HepG2 (cell line): ENCODE data around the gene TGM1. TPM values are rescaled to one million over a fixed set of nuclear protein-coding genes. Genes with fewer than 3 reads are reported as not detected.

ENCODE experiments used
- CREM ChIP-seq, 2 experiments: sonication (generic) in 1 of 2; formaldehyde crosslinking in 1 of 2; IDR thresholded peaks; 2 replicates each; pipeline versions ENCODE4 v1.4.0 to v1.6.1; 2016 to 2020; ENCODE audit warnings: antibody characterized with exemption in 1 of 2, mild to moderate bottlenecking in 1 of 2, missing genetic modification reagents in 1 of 2
- FOSL1 ChIP-seq: sonication (generic); formaldehyde crosslinking; IDR thresholded peaks from 2 replicates; pipeline ENCODE4 v1.9.0; 2021; ENCODE audit warnings: missing genetic modification reagents, borderline replicate concordance
- HMGA1 ChIP-seq: sonication (generic); formaldehyde crosslinking; conservative IDR thresholded peaks from 2 replicates; pipeline ENCODE4 v1.4.0; 2020; ENCODE audit warnings: missing genetic modification reagents
- MLLT10 ChIP-seq: sonication (generic); formaldehyde crosslinking; IDR thresholded peaks from 2 replicates; pipeline ENCODE4 v1.4.0; 2020; ENCODE audit warnings: missing genetic modification reagents
- PCBP1 ChIP-seq: fragments of 200-400 bp; formaldehyde crosslinking; IDR thresholded peaks from 2 replicates; pipeline ENCODE4 v1.6.1; 2017; ENCODE audit warnings: mild to moderate bottlenecking, low read depth, low read length, borderline replicate concordance
- PHB2 ChIP-seq: fragments of 450-650 bp; IDR thresholded peaks from 2 replicates; pipeline ENCODE4 v1.6.1; 2018; ENCODE audit not compliant: partially characterized antibody
- TBP ChIP-seq: sonication (generic); formaldehyde crosslinking; IDR thresholded peaks from 2 replicates; pipeline ENCODE4 v1.5.0; 2020; ENCODE audit warnings: missing genetic modification reagents
- TCF7 ChIP-seq: sonication (generic); IDR thresholded peaks from 2 replicates; pipeline ENCODE4 v1.6.1; 2016; ENCODE audit warnings: antibody characterized with exemption, low read depth
- TEAD2 ChIP-seq: sonication (generic); formaldehyde crosslinking; IDR thresholded peaks from 2 replicates; pipeline ENCODE4 v1.9.0; 2021; ENCODE audit warnings: missing genetic modification reagents
- ZNF138 ChIP-seq: sonication (generic); formaldehyde crosslinking; IDR thresholded peaks from 2 replicates; pipeline ENCODE4 v1.5.0; 2020; ENCODE audit warnings: mild to moderate bottlenecking, low read depth, missing genetic modification reagents
- ZNF180 ChIP-seq: sonication (generic); formaldehyde crosslinking; IDR thresholded peaks from 2 replicates; pipeline ENCODE4 v1.4.0; 2020; ENCODE audit warnings: low read depth, missing genetic modification reagents, borderline replicate concordance
- ZNF713 ChIP-seq: sonication (generic); formaldehyde crosslinking; IDR thresholded peaks from 2 replicates; pipeline ENCODE4 v1.4.0; 2020; ENCODE audit warnings: mild to moderate bottlenecking, missing genetic modification reagents
- polyA plus RNA-seq, 8 experiments: library from polyadenylated mRNA; depleted of rRNA in 3 of 8; stranded (reverse) in 7 of 8; unstranded in 1 of 8; fragments of >200 nt; fragmentation: Illumina TruSeq in 4 of 8; extraction: Trizol in 4 of 8; gene quantifications; 2 replicates each; pipeline versions ENCODE4 v1.2.1 to v1.2.3, GENCODE V29; 2011 to 2016; ENCODE audit warnings: low read depth in 4 of 8, missing spikeins in 1 of 8, mixed read lengths in 1 of 8; ENCODE audit not compliant: insufficient read depth in 1 of 8
- total RNA-seq, 5 experiments: library from RNA; depleted of rRNA; stranded (reverse); fragments of >200 nt; fragmentation: Illumina TruSeq; extraction: Trizol; gene quantifications; 2 replicates each; pipeline ENCODE4 v1.2.3, GENCODE V29; 2016; ENCODE audit warnings: low read depth in 1 of 5
- TF ChIP-seq, protein P1 (sequence below): sonication (generic); formaldehyde crosslinking; IDR thresholded peaks from 2 replicates; pipeline ENCODE4 v1.4.0; 2020; ENCODE audit warnings: missing genetic modification reagents, low read depth, mild to moderate bottlenecking, borderline replicate concordance
- TF ChIP-seq, protein P2 (sequence below): sonication (generic); formaldehyde crosslinking; IDR thresholded peaks from 2 replicates; pipeline ENCODE4 v1.8.0; 2022; ENCODE audit warnings: missing genetic modification reagents, mild to moderate bottlenecking, moderate library complexity, borderline replicate concordance
- TF ChIP-seq, protein P3 (sequence below): sonication (generic); formaldehyde crosslinking; IDR thresholded peaks from 2 replicates; pipeline ENCODE4 v1.5.0; 2020; ENCODE audit warnings: missing genetic modification reagents
- TF ChIP-seq, protein P4 (sequence below), 2 experiments: fragments of 450-650 bp in 1 of 2; sonication (generic) in 1 of 2; formaldehyde crosslinking in 1 of 2; IDR thresholded peaks; 2 replicates each; pipeline versions ENCODE4 v1.6.1 to v1.8.0; 2016 to 2022; ENCODE audit warnings: antibody characterized with exemption in 1 of 2, mild to moderate bottlenecking in 1 of 2, missing genetic modification reagents in 1 of 2

The TGM1 gene
- total and polyA plus RNA-seq, 2 of the 13 experiments (the other 11 are each of a cell fraction or from before 2014, with no cell fraction given) = 3.2 to 10.6 TPM

DNA sequence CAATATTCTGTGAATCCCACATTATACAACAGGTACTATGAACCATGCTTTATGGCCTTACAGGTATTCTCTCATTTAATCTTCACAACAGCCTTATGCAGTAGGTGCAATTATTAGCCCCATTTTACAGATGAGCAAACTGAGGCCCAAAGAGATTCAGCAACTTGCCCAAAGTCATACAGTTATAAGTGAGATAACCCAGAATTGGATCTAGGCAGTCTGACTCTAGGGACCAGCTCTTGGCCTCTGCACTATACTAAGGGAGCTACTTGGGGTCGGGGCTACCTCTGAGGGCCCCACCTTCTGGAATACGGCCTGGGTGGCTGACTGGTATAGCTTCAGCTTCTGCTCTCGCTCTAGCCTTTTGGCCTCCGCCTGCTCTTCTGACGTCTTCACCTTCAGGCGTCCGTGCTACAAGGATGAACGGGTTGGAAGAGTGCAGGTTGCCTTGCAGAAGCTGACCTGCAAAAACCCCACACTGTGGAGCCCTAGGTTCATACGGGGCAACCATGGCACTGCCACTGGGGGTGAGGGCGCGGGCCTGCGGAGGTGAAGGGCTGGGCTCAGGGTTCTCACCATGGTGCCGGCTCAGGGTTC lies 7.7 kb upstream of the TGM1 start (continued):
- TF ChIP-seq, protein P1, sequence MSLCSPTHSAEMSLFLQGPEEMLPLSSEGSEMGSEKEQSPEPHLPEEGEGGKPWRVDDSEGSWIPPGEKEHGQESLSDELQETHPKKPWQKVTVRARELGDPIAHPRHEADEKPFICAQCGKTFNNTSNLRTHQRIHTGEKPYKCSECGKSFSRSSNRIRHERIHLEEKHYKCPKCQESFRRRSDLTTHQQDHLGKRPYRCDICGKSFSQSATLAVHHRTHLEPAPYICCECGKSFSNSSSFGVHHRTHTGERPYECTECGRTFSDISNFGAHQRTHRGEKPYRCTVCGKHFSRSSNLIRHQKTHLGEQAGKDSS (CRISPR knock-in tag) = no peak
- TF ChIP-seq, protein P2, sequence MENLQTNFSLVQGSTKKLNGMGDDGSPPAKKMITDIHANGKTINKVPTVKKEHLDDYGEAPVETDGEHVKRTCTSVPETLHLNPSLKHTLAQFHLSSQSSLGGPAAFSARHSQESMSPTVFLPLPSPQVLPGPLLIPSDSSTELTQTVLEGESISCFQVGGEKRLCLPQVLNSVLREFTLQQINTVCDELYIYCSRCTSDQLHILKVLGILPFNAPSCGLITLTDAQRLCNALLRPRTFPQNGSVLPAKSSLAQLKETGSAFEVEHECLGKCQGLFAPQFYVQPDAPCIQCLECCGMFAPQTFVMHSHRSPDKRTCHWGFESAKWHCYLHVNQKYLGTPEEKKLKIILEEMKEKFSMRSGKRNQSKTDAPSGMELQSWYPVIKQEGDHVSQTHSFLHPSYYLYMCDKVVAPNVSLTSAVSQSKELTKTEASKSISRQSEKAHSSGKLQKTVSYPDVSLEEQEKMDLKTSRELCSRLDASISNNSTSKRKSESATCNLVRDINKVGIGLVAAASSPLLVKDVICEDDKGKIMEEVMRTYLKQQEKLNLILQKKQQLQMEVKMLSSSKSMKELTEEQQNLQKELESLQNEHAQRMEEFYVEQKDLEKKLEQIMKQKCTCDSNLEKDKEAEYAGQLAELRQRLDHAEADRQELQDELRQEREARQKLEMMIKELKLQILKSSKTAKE (CRISPR knock-in tag) = no peak
- TF ChIP-seq, protein P3, sequence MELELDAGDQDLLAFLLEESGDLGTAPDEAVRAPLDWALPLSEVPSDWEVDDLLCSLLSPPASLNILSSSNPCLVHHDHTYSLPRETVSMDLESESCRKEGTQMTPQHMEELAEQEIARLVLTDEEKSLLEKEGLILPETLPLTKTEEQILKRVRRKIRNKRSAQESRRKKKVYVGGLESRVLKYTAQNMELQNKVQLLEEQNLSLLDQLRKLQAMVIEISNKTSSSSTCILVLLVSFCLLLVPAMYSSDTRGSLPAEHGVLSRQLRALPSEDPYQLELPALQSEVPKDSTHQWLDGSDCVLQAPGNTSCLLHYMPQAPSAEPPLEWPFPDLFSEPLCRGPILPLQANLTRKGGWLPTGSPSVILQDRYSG (CRISPR knock-in tag) = no peak
- TF ChIP-seq HMGA1 (CRISPR knock-in tag) (no peak), MLLT10 (CRISPR knock-in tag) (no peak), ZNF713 (CRISPR knock-in tag) (no peak), TBP (CRISPR knock-in tag) (no peak), CREM (IDR thresholded peaks at IDR 0.05) (no peak), CREM (CRISPR knock-in tag; IDR thresholded peaks at IDR 0.05) (no peak), ZNF180 (CRISPR knock-in tag) (no peak), TEAD2 (CRISPR knock-in tag) (no peak), PHB2 (no peak), FOSL1 (CRISPR knock-in tag) (no peak), PCBP1 (no peak; the same call in 1 of the 2 replicates), ZNF138 (CRISPR knock-in tag) (peak; percentile 90), TCF7 (no peak; the same call in 1 of the 2 replicates)
- TF ChIP-seq, protein P4, sequence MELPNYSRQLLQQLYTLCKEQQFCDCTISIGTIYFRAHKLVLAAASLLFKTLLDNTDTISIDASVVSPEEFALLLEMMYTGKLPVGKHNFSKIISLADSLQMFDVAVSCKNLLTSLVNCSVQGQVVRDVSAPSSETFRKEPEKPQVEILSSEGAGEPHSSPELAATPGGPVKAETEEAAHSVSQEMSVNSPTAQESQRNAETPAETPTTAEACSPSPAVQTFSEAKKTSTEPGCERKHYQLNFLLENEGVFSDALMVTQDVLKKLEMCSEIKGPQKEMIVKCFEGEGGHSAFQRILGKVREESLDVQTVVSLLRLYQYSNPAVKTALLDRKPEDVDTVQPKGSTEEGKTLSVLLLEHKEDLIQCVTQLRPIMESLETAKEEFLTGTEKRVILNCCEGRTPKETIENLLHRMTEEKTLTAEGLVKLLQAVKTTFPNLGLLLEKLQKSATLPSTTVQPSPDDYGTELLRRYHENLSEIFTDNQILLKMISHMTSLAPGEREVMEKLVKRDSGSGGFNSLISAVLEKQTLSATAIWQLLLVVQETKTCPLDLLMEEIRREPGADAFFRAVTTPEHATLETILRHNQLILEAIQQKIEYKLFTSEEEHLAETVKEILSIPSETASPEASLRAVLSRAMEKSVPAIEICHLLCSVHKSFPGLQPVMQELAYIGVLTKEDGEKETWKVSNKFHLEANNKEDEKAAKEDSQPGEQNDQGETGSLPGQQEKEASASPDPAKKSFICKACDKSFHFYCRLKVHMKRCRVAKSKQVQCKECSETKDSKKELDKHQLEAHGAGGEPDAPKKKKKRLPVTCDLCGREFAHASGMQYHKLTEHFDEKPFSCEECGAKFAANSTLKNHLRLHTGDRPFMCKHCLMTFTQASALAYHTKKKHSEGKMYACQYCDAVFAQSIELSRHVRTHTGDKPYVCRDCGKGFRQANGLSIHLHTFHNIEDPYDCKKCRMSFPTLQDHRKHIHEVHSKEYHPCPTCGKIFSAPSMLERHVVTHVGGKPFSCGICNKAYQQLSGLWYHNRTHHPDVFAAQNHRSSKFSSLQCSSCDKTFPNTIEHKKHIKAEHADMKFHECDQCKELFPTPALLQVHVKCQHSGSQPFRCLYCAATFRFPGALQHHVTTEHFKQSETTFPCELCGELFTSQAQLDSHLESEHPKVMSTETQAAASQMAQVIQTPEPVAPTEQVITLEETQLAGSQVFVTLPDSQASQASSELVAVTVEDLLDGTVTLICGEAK (IDR thresholded peaks at IDR 0.05) = no peak
- TF ChIP-seq, protein P4 (CRISPR knock-in tag; IDR thresholded peaks at IDR 0.05) = peak; percentile 3; the same call in 1 of the 2 replicates
